Activated naive CD8-positive, alpha-beta T cell treated with anti-CD3 and anti-CD28 coated beads, Interleukin-2, amount 50 U/mL, for 16 hours (primary cell): ENCODE measurements around the gene DTNB.
"Not testable (repeated sequence)": the region's sequence is repeated elsewhere in the genome, so short reads cannot be mapped to it uniquely, and the experiment has no call there.

Source experiments
- DNase-seq: peaks from one replicate; pipeline ENCODE4 v3.0.0-alpha.2; 2020; ENCODE audit warnings: low read depth, low spot score

The DTNB gene

GRCh38 chr2:25684577-25685473 is 11.4 kb upstream of the DTNB start:
- DNase-seq = no peak

- no peak for DNase-seq
Measured at GRCh38 chr2:25682082-25682481, 8.7 kb upstream of the DTNB start.

- no peak for DNase-seq
Measured at GRCh38 chr2:25677877-25678276, 4.5 kb upstream of the DTNB start.

GRCh38 chr2:25674077-25674362 is 643 bp upstream of the DTNB start:
- DNase-seq = no peak

GRCh38 chr2:25672494-25673299 is 680 bp downstream of the DTNB start:
- peak; percentile 44 for DNase-seq

GRCh38 chr2:25671622-25672021 is 1.8 kb downstream of the DTNB start:
- no peak for DNase-seq

GRCh38 chr2:25669520-25669919 is 3.9 kb downstream of the DTNB start:
- DNase-seq = no peak

GRCh38 chr2:25666218-25666617 is 7.2 kb downstream of the DTNB start:
- DNase-seq = no peak

- not testable (repeated sequence) for DNase-seq
Measured at GRCh38 chr2:25665429-25665828, 7.9 kb downstream of the DTNB start.

GRCh38 chr2:25664965-25665307 is 8.4 kb downstream of the DTNB start:
- DNase-seq = no peak

GRCh38 chr2:25664183-25664964 is 9.0 kb downstream of the DTNB start:
- DNase-seq = no peak

GRCh38 chr2:25655316-25655715 is 18.1 kb downstream of the DTNB start:
- no peak for DNase-seq

GRCh38 chr2:25654801-25655200 is 18.6 kb downstream of the DTNB start:
- DNase-seq = no peak

- no peak for DNase-seq
Measured at GRCh38 chr2:25651782-25652455, 21.5 kb downstream of the DTNB start.

- no peak for DNase-seq
Measured at GRCh38 chr2:25651066-25651465, 22.3 kb downstream of the DTNB start.

- DNase-seq = no peak
Measured at GRCh38 chr2:25650256-25650655, 23.1 kb downstream of the DTNB start.

- DNase-seq = no peak
Measured at GRCh38 chr2:25649786-25650185, 23.6 kb downstream of the DTNB start.

- no peak for DNase-seq
Measured at GRCh38 chr2:25642298-25642697, 31.1 kb downstream of the DTNB start.

- no peak for DNase-seq
Measured at GRCh38 chr2:25639696-25640095, 33.7 kb downstream of the DTNB start.

GRCh38 chr2:25639131-25639530 is 34.2 kb downstream of the DTNB start:
- DNase-seq = no peak

GRCh38 chr2:25635797-25636196 is 37.6 kb downstream of the DTNB start:
- DNase-seq = no peak

GRCh38 chr2:25633801-25634200 is 39.6 kb downstream of the DTNB start:
- not testable (repeated sequence) for DNase-seq
